Neural cell (in vitro differentiated cells): Measurements from ENCODE around the gene GMPS. TPM values are rescaled to one million over a fixed set of nuclear protein-coding genes. Genes with fewer than 3 reads are reported as not detected.
"Not testable (repeated sequence)": the region's sequence is repeated elsewhere in the genome, so short reads cannot be mapped to it uniquely, and the experiment has no call there.

Experiments used
- H2AFZ ChIP-seq: fragments of 200-600, 300-800 bp; sonication (generic), shearing (Covaris generic); 2 replicates; pipeline ENCODE4 v1.6.0; 2014; ENCODE audit warnings: low read depth, mild to moderate bottlenecking, antibody characterized with exemption, low read length, moderate library complexity
- H3F3A ChIP-seq: fragments of 200-600 bp; shearing (Covaris generic); 2 replicates; pipeline ENCODE4 v1.6.1; 2016; ENCODE audit warnings: mild to moderate bottlenecking, moderate library complexity, mixed read lengths, antibody characterized with exemption, low read length; ENCODE audit not compliant: insufficient read depth, poor library complexity, severe bottlenecking
- H3K27ac ChIP-seq: fragments of 200-600, 300-800 bp; sonication (generic), shearing (Covaris generic); 2 replicates; pipeline ENCODE4 v1.5.1; 2014; ENCODE audit warnings: mild to moderate bottlenecking, low read length, moderate library complexity
- H3K27me3 ChIP-seq: fragments of 300-800, 200-600 bp; sonication (generic), shearing (Covaris generic); 2 replicates; pipeline ENCODE4 v1.6.0; 2014; ENCODE audit warnings: mild to moderate bottlenecking, low read depth, low read length, moderate library complexity; ENCODE audit not compliant: insufficient read depth
- H3K36me3 ChIP-seq: fragments of 300-800, 200-600 bp; sonication (generic), shearing (Covaris generic); 2 replicates; pipeline ENCODE4 v1.5.1; 2014; ENCODE audit warnings: mild to moderate bottlenecking, antibody characterized with exemption, low read length, moderate library complexity; ENCODE audit not compliant: insufficient read depth
- H3K4me2 ChIP-seq: fragments of 300-800, 200-600 bp; sonication (generic), shearing (Covaris generic); 2 replicates; pipeline ENCODE4 v1.6.0; 2014; ENCODE audit warnings: mild to moderate bottlenecking, low read length
- H3K4me3 ChIP-seq: fragments of 300-800, 200-600 bp; sonication (generic), shearing (Covaris generic); 2 replicates; pipeline ENCODE4 v1.5.1; 2014; ENCODE audit warnings: mild to moderate bottlenecking, low read length, moderate library complexity
- H3K79me2 ChIP-seq: fragments of 200-600 bp; shearing (Covaris generic); replicated peaks from 2 replicates; pipeline ENCODE4 v1.6.0; 2014; ENCODE audit warnings: mild to moderate bottlenecking, low read length, moderate library complexity; ENCODE audit not compliant: insufficient read depth
- H3K9ac ChIP-seq: fragments of 300-800, 200-600 bp; sonication (generic), shearing (Covaris generic); 2 replicates; pipeline ENCODE4 v1.6.1; 2016; ENCODE audit warnings: mild to moderate bottlenecking, low read length, mixed read lengths
- H3K9me2 ChIP-seq: fragments of 200-600 bp; shearing (Covaris generic); 2 replicates; pipeline ENCODE4 v1.6.1; 2016; ENCODE audit warnings: mild to moderate bottlenecking, low read length, mixed read lengths; ENCODE audit not compliant: insufficient read depth
- H3K9me3 ChIP-seq: fragments of 200-600, 300-800 bp; sonication (generic), shearing (Covaris generic); 2 replicates; pipeline ENCODE4 v1.6.1; 2016; ENCODE audit warnings: mild to moderate bottlenecking, mixed run types, low read length, moderate library complexity, mixed read lengths
- H4K20me1 ChIP-seq: fragments of 200-600 bp; shearing (Covaris generic); 2 replicates; pipeline ENCODE4 v1.6.1; 2016; ENCODE audit warnings: mild to moderate bottlenecking, mixed run types; ENCODE audit not compliant: insufficient read depth
- CTCF ChIP-seq: fragments of 450-650 bp; IDR thresholded peaks from 2 replicates; pipeline ENCODE4 v1.5.1; 2014; ENCODE audit warnings: antibody characterized with exemption, mild to moderate bottlenecking, moderate library complexity; ENCODE audit not compliant: poor library complexity, severe bottlenecking
- EP300 ChIP-seq: fragments of 450-650 bp; conservative IDR thresholded peaks from 2 replicates; pipeline ENCODE4 v1.6.1; 2014; ENCODE audit warnings: antibody characterized with exemption, mild to moderate bottlenecking, moderate library complexity; ENCODE audit not compliant: poor library complexity, severe bottlenecking
- EZH2 ChIP-seq: fragments of 200-600, 300-800 bp; shearing (Covaris generic), sonication (generic); IDR thresholded peaks from 2 replicates; pipeline ENCODE4 v1.6.1; 2014; ENCODE audit warnings: antibody characterized with exemption, low read length, borderline replicate concordance, mild to moderate bottlenecking; ENCODE audit not compliant: insufficient read depth, poor library complexity, severe bottlenecking
- MXI1 ChIP-seq: fragments of 450-650 bp; conservative IDR thresholded peaks from 2 replicates; pipeline ENCODE4 v1.6.1; 2014; ENCODE audit warnings: antibody characterized with exemption, mild to moderate bottlenecking; ENCODE audit not compliant: poor library complexity, severe bottlenecking
- POLR2AphosphoS5 ChIP-seq: IDR thresholded peaks from 2 replicates; pipeline ENCODE4 v1.6.1; 2012
- RAD21 ChIP-seq: fragments of 450-650 bp; conservative IDR thresholded peaks from 2 replicates; pipeline ENCODE4 v1.6.1; 2014; ENCODE audit warnings: antibody characterized with exemption, mild to moderate bottlenecking, moderate library complexity
- REST ChIP-seq: IDR thresholded peaks from 2 replicates; pipeline ENCODE4 v1.6.1; 2012; ENCODE audit warnings: borderline replicate concordance
- SMC3 ChIP-seq: fragments of 450-650 bp; conservative IDR thresholded peaks from 2 replicates; pipeline ENCODE4 v1.6.1; 2014; ENCODE audit warnings: antibody characterized with exemption, mild to moderate bottlenecking, moderate library complexity; ENCODE audit not compliant: poor library complexity
- TAF1 ChIP-seq: IDR thresholded peaks from 2 replicates; pipeline ENCODE4 v1.6.1; 2012; ENCODE audit warnings: low read depth
- polyA plus RNA-seq: library from polyadenylated mRNA; depleted of rRNA; stranded (reverse); fragments of >200 nt; gene quantifications from 2 replicates; pipeline ENCODE4 v1.2.3, GENCODE V29; 2014

GMPS gene
- polyA plus RNA-seq, 1 donor from 2014 or later: 23.7 TPM

- TF ChIP-seq TAF1 (no peak), RAD21 (no peak), SMC3 (no peak), EZH2 (no peak), REST (no peak), EP300 (no peak), POLR2AphosphoS5 (no peak), MXI1 (no peak), CTCF (no peak)
- no peak overlapping the region for H2AFZ ChIP-seq
Measured at GRCh38 chr3:155861476-155862183, 8.8 kb upstream of the GMPS start.

GRCh38 chr3:155862290-155862982 is 8.0 kb upstream of the GMPS start:
- H3K4me2 ChIP-seq, H3K27me3 ChIP-seq, H3F3A ChIP-seq, H3K4me3 ChIP-seq, H3K9me2 ChIP-seq, H4K20me1 ChIP-seq, H3K36me3 ChIP-seq, H3K27ac ChIP-seq, H3K79me2 ChIP-seq, H2AFZ ChIP-seq, H3K9ac ChIP-seq, H3K9me3 ChIP-seq: not testable (repeated sequence)

More at GRCh38 chr3:155861476-155862183, 8.8 kb upstream of the GMPS start:
- Histone ChIP-seq H3K9ac (no peak overlapping the region), H3K79me2 (no peaks in the 10 kb centered on the region), H3F3A (no peaks in the 10 kb centered on the region), H3K4me2 (no peak overlapping the region), H3K9me3 (no peaks in the 10 kb centered on the region), H3K36me3 (no peaks in the 10 kb centered on the region), H3K27me3 (no peaks in the 10 kb centered on the region), H3K9me2 (no peaks in the 10 kb centered on the region), H3K4me3 (no peak overlapping the region), H3K27ac (no peak overlapping the region), H4K20me1 (no peaks in the 10 kb centered on the region)
